NCI-H2227 treated with DMSO at 0.1 percent for 48 hours (cell line): ENCODE results near the gene CIAO3.
"Not testable (repeated sequence)": the region's sequence is repeated elsewhere in the genome, so short reads cannot be mapped to it uniquely, and the experiment has no call there.

Source experiments
- DNase-seq: peaks from one replicate; lab custom pipeline; 2025; lab: John Stamatoyannopoulos, UW

CIAO3 gene

GRCh38 chr16:760065-760464, 19.3 kb upstream of the CIAO3 start:
- DNase-seq, result no peak

GRCh38 chr16:759110-759910, 18.5 kb upstream of the CIAO3 start:
- DNase-seq, result no peak

- no peak for DNase-seq
Observed at GRCh38 chr16:756428-756827, 15.6 kb upstream of the CIAO3 start.

- DNase-seq, result no peak
Observed at GRCh38 chr16:754656-755055, 13.9 kb upstream of the CIAO3 start.

GRCh38 chr16:754121-754607, 13.4 kb upstream of the CIAO3 start:
- DNase-seq, result not testable (repeated sequence)

GRCh38 chr16:752007-752312, 11.2 kb upstream of the CIAO3 start:
- no peak for DNase-seq

- DNase-seq, result no peak
Observed at GRCh38 chr16:751152-752006, 10.6 kb upstream of the CIAO3 start.

GRCh38 chr16:750485-750884, 9.7 kb upstream of the CIAO3 start:
- no peak for DNase-seq

GRCh38 chr16:749010-749409, 8.2 kb upstream of the CIAO3 start:
- no peak for DNase-seq

- no peak for DNase-seq
Observed at GRCh38 chr16:747978-748746, 7.4 kb upstream of the CIAO3 start.

- DNase-seq, result no peak
Observed at GRCh38 chr16:746637-747036, 5.8 kb upstream of the CIAO3 start.

- no peak for DNase-seq
Observed at GRCh38 chr16:745739-746138, 4.9 kb upstream of the CIAO3 start.

- no peak for DNase-seq
Observed at GRCh38 chr16:743794-744500, 3.1 kb upstream of the CIAO3 start.

GRCh38 chr16:742894-743293, 2.1 kb upstream of the CIAO3 start:
- DNase-seq, result not testable (repeated sequence)

- DNase-seq, result no peak
Observed at GRCh38 chr16:741986-742629, 1.3 kb upstream of the CIAO3 start.

GRCh38 chr16:740459-740763, 386 bp downstream of the CIAO3 start:
- DNase-seq, result no peak

GRCh38 chr16:739560-740458, 988 bp downstream of the CIAO3 start:
- DNase-seq, result no peak

- no peak for DNase-seq
Observed at GRCh38 chr16:736936-737481, 3.8 kb downstream of the CIAO3 start.

- no peak for DNase-seq
Observed at GRCh38 chr16:735982-736453, 4.8 kb downstream of the CIAO3 start.
